Left cardiac atrium (tissue), 4 donors: ENCODE data around the gene CERS4. TPM values are rescaled to one million over a fixed set of nuclear protein-coding genes. Genes with fewer than 3 reads are reported as not detected.
"Not testable (repeated sequence)": the region's sequence is repeated elsewhere in the genome, so short reads cannot be mapped to it uniquely, and the experiment has no call there.

Source experiments
- ATAC-seq, 2 donors: fragments of 200-7000 bp; cut with Tn5 transposase; one replicate each; pipeline ENCODE4 v1.9.1; 2020; ENCODE audit warnings: mild to moderate bottlenecking in 2 of 2, moderate library complexity in 2 of 2
- DNase-seq: peaks from one replicate; pipeline ENCODE4 v3.0.0-alpha.2; 2020
- intact Hi-C, 2 donors: fragments of 100-400 bp; cut with DNase I; formaldehyde crosslinking; loops; one replicate each; pipeline versions ENCODE4 v1.14.1 to v1.15.1; 2022 to 2023
- total RNA-seq, 2 donors: library from RNA; stranded (reverse); fragmentation: NEBNext Ultra II Directional; extraction: Animal tissue kit (Norgen Biotek cat#: 25700); gene quantifications; one replicate each; pipeline ENCODE4 v1.2.1, GENCODE V29; 2021
- donor health status: DM: no; HTN: yes; CAD: no.
- donor health status: DM: no; HTN: yes; CAD: no; lungs with severe emphysema.
- donor health status: DM: yes; HTN: yes; CAD: no.
- donor health status: Dilated cardiomyopathy.

CERS4 gene
- total RNA-seq, 2 donors from 2014 or later = 13.8 to 17.3 TPM

- intact Hi-C loops = no loop called here
Measured at GRCh38 chr19:8239528-8240273, 30.5 kb downstream of the CERS4 start.

DNA sequence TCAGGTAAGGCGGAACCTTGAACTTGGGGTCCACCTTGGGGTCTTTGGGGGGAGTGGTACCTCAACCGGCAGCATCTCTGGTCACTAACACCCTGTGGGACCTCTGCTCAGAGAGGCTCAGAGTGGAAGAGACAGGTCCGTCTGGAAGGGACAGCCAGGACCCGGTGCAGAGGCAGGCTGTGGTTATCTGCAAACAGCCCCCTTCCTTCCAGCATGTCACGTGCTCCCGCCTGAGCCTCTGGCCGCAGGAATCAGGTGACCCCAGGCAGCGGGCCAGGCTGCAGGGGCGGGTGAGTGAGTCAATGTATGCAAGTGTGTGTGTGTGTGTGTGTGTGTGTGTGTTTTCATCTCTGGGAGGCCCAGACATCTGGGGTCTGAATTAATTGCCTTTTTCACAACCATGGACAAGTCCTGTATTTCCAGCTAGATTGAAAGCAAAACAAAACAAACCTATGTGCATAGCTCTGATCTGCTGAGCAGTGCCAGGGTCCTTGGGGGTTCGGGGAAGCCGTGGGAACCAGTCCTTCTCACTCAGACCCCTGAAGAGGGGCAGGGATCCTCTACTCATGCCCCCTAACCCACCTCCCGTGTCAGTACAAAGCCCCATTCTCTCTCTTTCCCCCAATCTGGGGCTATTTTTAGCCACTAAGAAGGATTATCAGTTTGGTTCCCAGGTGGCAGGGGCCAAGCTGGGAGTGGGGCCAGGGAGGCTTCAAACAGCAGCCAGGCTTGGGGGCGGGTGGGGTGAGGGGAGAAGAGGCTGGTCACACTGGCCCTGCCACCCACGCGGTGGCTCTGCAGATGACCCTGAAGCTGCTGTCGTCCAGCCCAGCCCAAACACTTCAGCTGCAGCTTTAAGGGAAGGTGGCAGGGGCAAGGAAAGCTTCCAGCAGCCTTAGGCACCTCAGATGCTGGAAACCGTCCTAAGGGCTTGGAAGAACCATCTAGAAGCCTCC lies 31.4 kb downstream of the CERS4 start:
- intact Hi-C loops = no loop called here
- ATAC-seq (peak; percentile 92), DNase-seq (peak; percentile 90)

More at GRCh38 chr19:8239528-8240273, 30.5 kb downstream of the CERS4 start:
- no peak for DNase-seq
- no peak for ATAC-seq

- DNase-seq (no peak), ATAC-seq (no peak)
- intact Hi-C loops = no loop called here
Measured at GRCh38 chr19:8241646-8242045, 32.5 kb downstream of the CERS4 start.

DNA sequence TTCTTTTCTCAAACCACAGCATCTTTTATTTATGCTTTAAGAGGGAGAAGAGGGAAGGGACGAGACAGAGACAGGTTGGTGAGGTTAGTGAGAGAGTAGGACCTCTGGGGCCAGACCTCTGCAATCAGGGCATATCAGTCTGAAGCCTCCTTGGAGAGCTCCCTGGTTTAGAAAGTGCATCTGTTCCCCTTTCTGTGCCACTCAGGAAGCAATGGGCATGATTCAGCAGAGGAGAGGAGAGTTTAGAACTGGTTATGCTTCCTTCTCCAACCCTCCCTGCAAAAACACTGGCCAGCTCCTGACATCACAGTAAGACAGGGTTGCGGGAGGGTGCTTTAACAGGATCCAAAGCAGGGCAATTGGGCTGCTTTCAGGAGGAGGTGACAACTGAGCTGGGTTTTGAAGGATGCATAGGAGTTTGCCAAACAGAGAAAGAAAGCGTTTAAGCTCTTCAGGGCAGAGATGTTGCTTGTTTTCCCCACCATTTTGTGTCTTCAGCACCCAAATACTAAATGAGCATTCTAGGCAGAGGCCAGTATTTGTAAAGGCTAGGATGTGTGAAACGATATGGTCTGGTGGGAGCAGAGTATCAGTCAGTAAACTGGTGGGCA lies 33.1 kb downstream of the CERS4 start:
- no peak for ATAC-seq
- intact Hi-C loops = no loop called here

GRCh38 chr19:8243146-8243545 lies 34.0 kb downstream of the CERS4 start:
- DNase-seq = no peak

More for the DNA sequence above, 33.1 kb downstream of the CERS4 start:
- DNase-seq = no peak

GRCh38 chr19:8244442-8244841 lies 35.3 kb downstream of the CERS4 start:
- no peak for ATAC-seq
- intact Hi-C loops = no loop called here
- DNase-seq = no peak

More at GRCh38 chr19:8243146-8243545, 34.0 kb downstream of the CERS4 start:
- intact Hi-C loops = no loop called here
- ATAC-seq = no peak

DNA sequence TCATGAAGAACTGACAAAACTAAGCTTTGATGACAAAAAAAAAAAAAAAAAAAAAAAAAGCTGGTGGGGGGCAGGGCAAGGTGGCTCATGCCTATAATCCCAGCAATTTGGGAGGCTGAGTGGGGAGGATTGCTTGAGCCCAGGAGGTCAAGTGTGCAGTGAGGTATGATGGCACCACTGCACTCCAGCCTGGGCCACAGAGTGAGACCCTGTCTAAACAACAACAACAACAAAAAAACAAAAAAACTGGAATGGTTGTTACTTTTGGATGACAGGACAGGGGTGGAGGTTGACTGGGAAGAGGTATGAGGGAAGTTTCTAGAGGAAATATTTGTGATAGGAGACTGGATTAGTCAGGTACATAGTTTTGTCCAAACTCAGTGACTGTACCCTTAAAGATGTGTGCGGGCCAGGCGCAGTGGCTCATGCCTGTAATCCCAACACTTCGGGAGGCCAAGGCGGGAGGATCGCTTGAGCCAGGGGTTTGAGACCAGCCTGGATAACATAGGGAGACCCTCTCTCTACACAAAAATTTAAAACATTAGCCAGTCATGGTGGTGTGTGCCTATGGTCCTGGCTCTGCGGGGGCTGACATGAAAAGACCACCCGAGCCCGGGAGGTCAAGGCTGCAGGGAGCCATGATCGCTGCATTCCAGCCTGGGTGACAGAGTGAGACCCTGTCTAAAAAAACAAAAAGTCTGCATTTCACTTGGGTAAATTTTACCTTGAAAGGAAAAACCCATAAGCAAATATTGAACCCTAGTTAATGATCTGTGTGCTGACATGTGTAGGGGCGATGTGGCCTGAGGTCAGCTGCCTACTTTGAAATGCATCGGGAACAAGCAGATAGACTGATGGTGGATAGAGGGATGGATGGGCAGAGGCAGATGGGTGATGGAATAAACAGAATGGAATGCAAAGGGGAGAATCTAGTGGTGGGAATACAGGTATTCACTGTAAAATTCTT lies 37.0 kb downstream of the CERS4 start:
- no peak for DNase-seq
- intact Hi-C loops = no loop called here
- no peak for ATAC-seq

- ATAC-seq, DNase-seq, intact Hi-C loops: not testable (repeated sequence)
Measured at GRCh38 chr19:8247129-8247890, 38.1 kb downstream of the CERS4 start.

- no peak for DNase-seq
- intact Hi-C loops = no loop called here
- no peak for ATAC-seq
Measured at GRCh38 chr19:8248348-8249328, 39.5 kb downstream of the CERS4 start.

DNA sequence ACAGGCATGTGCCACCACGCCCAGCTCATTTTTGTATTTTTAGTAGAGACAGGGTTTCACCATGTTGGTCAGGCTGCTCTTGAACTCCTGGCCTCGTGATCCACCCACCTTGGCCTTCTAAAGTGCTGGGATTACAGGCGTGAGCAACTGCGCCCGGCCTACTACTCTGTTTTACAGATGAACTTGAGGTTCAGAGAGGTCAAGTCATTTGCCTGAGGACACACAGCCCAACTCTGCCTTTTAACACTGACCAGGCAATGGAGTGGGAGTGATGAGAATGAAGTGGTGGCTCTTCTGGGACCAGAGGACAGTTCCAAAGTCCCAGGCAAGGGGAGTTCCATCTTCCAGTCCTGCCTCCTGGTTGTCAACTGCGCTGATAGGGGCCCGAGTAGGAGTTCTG lies 41.4 kb downstream of the CERS4 start:
- intact Hi-C loops = loop anchor here (5.0 to 10.0 kb wide), 4 partner anchors 88 to 306 kb away; partner anchors contain the start of genes ELAVL1 (in 1 of the 2) and TIMM44 (in 1 of the 2)
- DNase-seq = no peak
- no peak for ATAC-seq

DNA sequence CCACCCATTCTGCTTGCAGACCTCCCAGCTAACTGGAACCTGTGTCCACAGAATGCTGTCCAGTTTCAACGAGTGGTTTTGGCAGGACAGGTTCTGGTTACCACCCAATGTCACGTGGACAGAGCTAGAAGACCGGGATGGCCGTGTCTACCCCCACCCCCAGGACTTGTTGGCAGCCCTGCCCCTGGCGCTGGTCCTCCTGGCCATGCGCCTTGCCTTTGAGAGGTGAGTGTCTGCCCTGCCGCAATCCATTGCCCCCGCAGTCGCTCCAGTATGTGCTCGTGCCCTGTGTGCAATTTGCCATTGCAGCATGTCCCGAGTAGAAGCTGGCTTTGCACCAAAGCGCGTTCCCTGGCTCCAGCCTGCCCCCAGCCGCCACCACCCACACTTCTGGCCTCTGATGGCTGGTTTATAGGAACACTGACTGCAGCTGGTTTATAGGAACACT lies 41.9 kb downstream of the CERS4 start:
- intact Hi-C loops = loop anchor here (5.0 to 10.0 kb wide), 4 partner anchors 89 to 306 kb away; partner anchors contain the start of genes ELAVL1 (in 1 of the 2) and TIMM44 (in 1 of the 2)
- DNase-seq (peak; percentile 83), ATAC-seq (peak; percentile 86 to 93)

DNA sequence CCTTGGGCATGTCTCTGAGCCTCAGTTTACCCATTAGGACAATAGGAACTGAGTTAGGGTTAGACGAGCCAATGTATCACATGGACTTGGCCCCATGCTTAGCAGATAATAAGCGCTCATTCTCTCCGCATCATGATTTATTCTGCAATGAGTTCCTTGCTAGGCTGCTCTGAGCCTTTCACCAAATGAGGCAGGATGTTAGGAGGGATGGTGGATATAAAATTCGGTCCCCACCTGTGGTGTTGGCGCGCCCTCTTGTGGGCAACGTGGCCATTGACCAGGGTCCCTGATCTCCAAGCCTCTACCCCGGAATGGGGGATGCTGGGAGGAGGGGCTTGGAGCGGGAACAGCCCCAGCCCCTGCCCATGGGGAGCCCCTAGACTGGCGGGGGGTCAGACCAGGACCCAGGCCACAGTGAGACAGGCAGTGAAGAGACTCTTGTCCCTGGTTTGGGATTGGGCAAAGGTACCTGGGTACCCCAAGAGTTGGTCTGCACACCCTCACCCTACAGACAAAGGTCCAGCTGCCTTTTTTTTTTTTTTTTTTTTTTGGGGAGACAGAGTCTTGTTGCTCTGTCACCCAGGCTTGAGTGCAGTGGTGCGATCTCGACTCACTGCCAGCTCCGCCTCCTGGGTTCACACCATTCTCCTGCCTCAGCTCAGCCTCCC lies 43.9 kb downstream of the CERS4 start:
- DNase-seq (peak; percentile 83), ATAC-seq (peak; percentile 67 to 70)
- intact Hi-C loops = loop anchor here (1.0 to 10.0 kb wide), 7 partner anchors 91 to 308 kb away; partner anchors contain the start of genes ELAVL1 (in 1 of the 2) and TIMM44 (in 1 of the 2)

GRCh38 chr19:8253678-8254077 lies 44.5 kb downstream of the CERS4 start:
- ATAC-seq = no peak
- no peak for DNase-seq
- intact Hi-C loops = loop anchor here (1.0 to 10.0 kb wide), 7 partner anchors 91 to 309 kb away; partner anchors contain the start of genes ELAVL1 (in 1 of the 2) and TIMM44 (in 1 of the 2)

DNA sequence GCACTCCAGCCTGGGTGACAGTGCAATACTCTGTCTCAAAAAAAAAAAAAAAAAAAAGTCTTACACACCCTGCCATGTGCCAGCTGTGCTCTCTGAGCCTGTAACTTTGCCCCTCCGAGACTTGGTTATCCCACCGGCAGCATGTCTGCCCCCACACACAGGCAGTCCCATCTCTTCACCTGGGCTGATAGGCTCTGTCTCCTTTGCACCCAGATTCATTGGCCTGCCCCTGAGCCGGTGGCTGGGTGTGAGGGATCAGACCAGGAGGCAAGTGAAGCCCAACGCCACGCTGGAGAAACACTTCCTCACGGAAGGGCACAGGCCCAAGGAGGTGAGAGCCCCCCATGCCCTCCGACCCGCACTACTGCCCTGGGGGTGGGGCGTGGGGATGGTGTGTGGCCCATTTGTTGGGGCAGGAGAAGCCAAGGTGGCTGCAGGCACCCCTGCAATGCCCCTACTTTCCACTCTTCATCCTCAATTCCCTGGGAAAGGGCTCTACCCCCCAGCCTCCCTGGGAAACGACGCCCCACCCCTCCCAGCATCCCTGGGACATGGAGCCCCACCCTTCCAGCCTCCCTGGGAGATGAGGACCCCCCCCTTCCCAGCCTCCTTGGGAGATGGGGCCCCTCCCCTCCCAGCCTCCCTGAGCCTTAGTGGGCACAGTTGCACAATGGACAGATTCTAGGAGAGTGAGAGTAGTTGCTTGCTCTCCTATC lies 45.3 kb downstream of the CERS4 start:
- intact Hi-C loops = loop anchor here (5.0 to 10.0 kb wide), 4 partner anchors 92 to 310 kb away; partner anchors contain the start of genes ELAVL1 (in 1 of the 2) and TIMM44 (in 1 of the 2)
- no peak for DNase-seq
- no peak for ATAC-seq
